K562 (cell line): ENCODE measurements around the gene FGF1. TPM values are rescaled to one million over a fixed set of nuclear protein-coding genes. Genes with fewer than 3 reads are reported as not detected.

Experiments used
- RAD21 ChIP-seq, 2 experiments: fragments of 250-450 bp in 1 of 2; fragments of 450-650 bp in 1 of 2; sonication (Bioruptor Pico) in 1 of 2; formaldehyde crosslinking in 1 of 2; IDR thresholded peaks in 1 of 2; conservative IDR thresholded peaks in 1 of 2; 2 replicates each; pipeline versions ENCODE4 v1.4.0 to v1.8.0; 2020 to 2022; ENCODE audit warnings: mild to moderate bottlenecking in 2 of 2, moderate library complexity in 1 of 2
- RBM34 ChIP-seq: fragments of 200-400 bp; formaldehyde crosslinking; IDR thresholded peaks from 2 replicates; pipeline ENCODE4 v1.6.1; 2018; ENCODE audit warnings: low read length, borderline replicate concordance; ENCODE audit not compliant: insufficient read depth
- SMC3 ChIP-seq: conservative IDR thresholded peaks from 2 replicates; pipeline ENCODE4 v1.6.1; 2011; ENCODE audit warnings: low read depth, low read length, improper control_type of control experiment; ENCODE audit not compliant: insufficient read depth
- polyA plus RNA-seq, 8 experiments: library from polyadenylated mRNA; depleted of rRNA in 4 of 8; stranded (reverse) in 5 of 8; unstranded in 3 of 8; fragments of >200 nt; fragmentation: Nextera tagmentation in 2 of 8; fragmentation: Illumina TruSeq in 1 of 8; extraction: Ambion mirVana in 2 of 8; extraction: Trizol in 1 of 8; gene quantifications; 2 replicates each; pipeline versions ENCODE4 v1.2.1 to v1.2.3, GENCODE V29; 2011 to 2014; ENCODE audit warnings: inconsistent platforms in 1 of 8, missing spikeins in 1 of 8
- total RNA-seq, 7 experiments: library from RNA; depleted of rRNA in 6 of 7; stranded (reverse); fragments of >200 nt in 6 of 7; fragmentation: Illumina TruSeq in 2 of 7; extraction: Trizol in 2 of 7; gene quantifications; 2 replicates each; pipeline versions ENCODE4 v1.2.1 to v1.2.3, GENCODE V29; 2011 to 2021; ENCODE audit warnings: low replicate concordance in 1 of 7
- TF ChIP-seq, protein P1 (sequence below), 2 experiments: fragments of 450-650 bp in 1 of 2; sonication (generic) in 1 of 2; formaldehyde crosslinking in 1 of 2; IDR thresholded peaks; 2 replicates each; pipeline versions ENCODE4 v1.7.1 to v1.9.0; 2016 to 2022; ENCODE audit warnings: inconsistent platforms in 1 of 2, mild to moderate bottlenecking in 1 of 2, missing genetic modification reagents in 1 of 2
- TF ChIP-seq, protein P2 (sequence below): fragments of 250-450 bp; sonication (Bioruptor Pico); IDR thresholded peaks from 2 replicates; pipeline ENCODE4 v1.4.0; 2020; ENCODE audit warnings: mild to moderate bottlenecking, moderate library complexity
- TF ChIP-seq, protein P3 (sequence below): fragments of 450-650 bp; formaldehyde crosslinking; conservative IDR thresholded peaks from 2 replicates; pipeline ENCODE4 v1.4.0; 2022; ENCODE audit warnings: mild to moderate bottlenecking, missing genetic modification characterization
- TF ChIP-seq, protein P4 (sequence below), 2 experiments: IDR thresholded peaks; 2 replicates each; pipeline ENCODE4 v1.6.1; 2012; ENCODE audit warnings: improper control_type of control experiment in 2 of 2, low read depth in 2 of 2, low read length in 2 of 2, borderline replicate concordance in 1 of 2

The FGF1 gene
- total and polyA plus RNA-seq, 9 of the 15 experiments (the other 6 are each of a cell fraction or from before 2014, with no cell fraction given): not detected

DNA sequence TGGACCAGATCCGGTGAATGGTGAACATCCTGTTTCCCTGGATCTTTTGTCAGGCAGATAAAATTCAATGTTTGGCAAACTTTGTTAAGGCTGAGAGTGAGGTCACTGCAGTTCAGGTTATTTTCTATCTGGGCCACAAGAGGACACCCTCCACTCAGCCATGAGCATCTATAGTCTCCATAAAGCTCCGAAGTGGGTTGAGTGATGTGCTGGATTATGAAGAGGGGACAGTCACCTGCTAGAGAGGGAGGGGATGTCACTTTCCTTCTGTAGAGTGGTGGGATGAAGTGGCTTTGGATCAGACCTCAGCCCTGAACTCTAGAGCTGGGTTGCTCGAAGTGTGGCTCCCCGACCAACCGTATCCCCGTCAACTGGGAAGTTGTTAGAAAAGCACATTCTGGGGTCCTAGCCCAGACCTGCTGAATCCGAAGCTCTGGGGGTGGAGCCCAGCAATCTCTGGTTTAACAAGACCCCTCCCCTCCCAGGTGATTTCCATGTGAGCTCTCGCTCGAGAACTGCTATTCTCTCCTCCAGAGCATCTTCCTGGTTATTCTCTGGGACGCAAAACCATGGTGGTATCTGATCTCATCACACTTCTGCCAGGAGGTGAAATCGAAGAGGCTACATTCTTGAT is 31.8 kb upstream of the FGF1 start (continued):
- TF ChIP-seq, protein P1, sequence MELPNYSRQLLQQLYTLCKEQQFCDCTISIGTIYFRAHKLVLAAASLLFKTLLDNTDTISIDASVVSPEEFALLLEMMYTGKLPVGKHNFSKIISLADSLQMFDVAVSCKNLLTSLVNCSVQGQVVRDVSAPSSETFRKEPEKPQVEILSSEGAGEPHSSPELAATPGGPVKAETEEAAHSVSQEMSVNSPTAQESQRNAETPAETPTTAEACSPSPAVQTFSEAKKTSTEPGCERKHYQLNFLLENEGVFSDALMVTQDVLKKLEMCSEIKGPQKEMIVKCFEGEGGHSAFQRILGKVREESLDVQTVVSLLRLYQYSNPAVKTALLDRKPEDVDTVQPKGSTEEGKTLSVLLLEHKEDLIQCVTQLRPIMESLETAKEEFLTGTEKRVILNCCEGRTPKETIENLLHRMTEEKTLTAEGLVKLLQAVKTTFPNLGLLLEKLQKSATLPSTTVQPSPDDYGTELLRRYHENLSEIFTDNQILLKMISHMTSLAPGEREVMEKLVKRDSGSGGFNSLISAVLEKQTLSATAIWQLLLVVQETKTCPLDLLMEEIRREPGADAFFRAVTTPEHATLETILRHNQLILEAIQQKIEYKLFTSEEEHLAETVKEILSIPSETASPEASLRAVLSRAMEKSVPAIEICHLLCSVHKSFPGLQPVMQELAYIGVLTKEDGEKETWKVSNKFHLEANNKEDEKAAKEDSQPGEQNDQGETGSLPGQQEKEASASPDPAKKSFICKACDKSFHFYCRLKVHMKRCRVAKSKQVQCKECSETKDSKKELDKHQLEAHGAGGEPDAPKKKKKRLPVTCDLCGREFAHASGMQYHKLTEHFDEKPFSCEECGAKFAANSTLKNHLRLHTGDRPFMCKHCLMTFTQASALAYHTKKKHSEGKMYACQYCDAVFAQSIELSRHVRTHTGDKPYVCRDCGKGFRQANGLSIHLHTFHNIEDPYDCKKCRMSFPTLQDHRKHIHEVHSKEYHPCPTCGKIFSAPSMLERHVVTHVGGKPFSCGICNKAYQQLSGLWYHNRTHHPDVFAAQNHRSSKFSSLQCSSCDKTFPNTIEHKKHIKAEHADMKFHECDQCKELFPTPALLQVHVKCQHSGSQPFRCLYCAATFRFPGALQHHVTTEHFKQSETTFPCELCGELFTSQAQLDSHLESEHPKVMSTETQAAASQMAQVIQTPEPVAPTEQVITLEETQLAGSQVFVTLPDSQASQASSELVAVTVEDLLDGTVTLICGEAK (IDR thresholded peaks at IDR 0.05): peak; percentile 60; the same call in 1 of the 2 replicates
- TF ChIP-seq, protein P1 (CRISPR knock-in tag; IDR thresholded peaks at IDR 0.05): no peak
- TF ChIP-seq, protein P2, sequence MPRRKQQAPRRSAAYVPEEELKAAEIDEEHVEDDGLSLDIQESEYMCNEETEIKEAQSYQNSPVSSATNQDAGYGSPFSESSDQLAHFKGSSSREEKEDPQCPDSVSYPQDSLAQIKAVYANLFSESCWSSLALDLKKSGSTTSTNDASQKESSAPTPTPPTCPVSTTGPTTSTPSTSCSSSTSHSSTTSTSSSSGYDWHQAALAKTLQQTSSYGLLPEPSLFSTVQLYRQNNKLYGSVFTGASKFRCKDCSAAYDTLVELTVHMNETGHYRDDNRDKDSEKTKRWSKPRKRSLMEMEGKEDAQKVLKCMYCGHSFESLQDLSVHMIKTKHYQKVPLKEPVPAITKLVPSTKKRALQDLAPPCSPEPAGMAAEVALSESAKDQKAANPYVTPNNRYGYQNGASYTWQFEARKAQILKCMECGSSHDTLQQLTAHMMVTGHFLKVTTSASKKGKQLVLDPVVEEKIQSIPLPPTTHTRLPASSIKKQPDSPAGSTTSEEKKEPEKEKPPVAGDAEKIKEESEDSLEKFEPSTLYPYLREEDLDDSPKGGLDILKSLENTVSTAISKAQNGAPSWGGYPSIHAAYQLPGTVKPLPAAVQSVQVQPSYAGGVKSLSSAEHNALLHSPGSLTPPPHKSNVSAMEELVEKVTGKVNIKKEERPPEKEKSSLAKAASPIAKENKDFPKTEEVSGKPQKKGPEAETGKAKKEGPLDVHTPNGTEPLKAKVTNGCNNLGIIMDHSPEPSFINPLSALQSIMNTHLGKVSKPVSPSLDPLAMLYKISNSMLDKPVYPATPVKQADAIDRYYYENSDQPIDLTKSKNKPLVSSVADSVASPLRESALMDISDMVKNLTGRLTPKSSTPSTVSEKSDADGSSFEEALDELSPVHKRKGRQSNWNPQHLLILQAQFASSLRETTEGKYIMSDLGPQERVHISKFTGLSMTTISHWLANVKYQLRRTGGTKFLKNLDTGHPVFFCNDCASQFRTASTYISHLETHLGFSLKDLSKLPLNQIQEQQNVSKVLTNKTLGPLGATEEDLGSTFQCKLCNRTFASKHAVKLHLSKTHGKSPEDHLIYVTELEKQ: no peak
- TF ChIP-seq RAD21 (CRISPR knock-in tag; conservative IDR thresholded peaks at IDR 0.05 in 1 of 2, IDR thresholded peaks at IDR 0.05 in 1 of 2): peak; percentile 92 to 94
- no peak for TF ChIP-seq RBM34
- TF ChIP-seq, protein P3, sequence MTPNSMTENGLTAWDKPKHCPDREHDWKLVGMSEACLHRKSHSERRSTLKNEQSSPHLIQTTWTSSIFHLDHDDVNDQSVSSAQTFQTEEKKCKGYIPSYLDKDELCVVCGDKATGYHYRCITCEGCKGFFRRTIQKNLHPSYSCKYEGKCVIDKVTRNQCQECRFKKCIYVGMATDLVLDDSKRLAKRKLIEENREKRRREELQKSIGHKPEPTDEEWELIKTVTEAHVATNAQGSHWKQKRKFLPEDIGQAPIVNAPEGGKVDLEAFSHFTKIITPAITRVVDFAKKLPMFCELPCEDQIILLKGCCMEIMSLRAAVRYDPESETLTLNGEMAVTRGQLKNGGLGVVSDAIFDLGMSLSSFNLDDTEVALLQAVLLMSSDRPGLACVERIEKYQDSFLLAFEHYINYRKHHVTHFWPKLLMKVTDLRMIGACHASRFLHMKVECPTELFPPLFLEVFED (CRISPR knock-in tag): 0 out of 2 replicates have a peak, but pooled peaks have one; percentile 12
- TF ChIP-seq SMC3: peak; percentile 36; the same call in 1 of the 2 replicates
- TF ChIP-seq, protein P4, sequence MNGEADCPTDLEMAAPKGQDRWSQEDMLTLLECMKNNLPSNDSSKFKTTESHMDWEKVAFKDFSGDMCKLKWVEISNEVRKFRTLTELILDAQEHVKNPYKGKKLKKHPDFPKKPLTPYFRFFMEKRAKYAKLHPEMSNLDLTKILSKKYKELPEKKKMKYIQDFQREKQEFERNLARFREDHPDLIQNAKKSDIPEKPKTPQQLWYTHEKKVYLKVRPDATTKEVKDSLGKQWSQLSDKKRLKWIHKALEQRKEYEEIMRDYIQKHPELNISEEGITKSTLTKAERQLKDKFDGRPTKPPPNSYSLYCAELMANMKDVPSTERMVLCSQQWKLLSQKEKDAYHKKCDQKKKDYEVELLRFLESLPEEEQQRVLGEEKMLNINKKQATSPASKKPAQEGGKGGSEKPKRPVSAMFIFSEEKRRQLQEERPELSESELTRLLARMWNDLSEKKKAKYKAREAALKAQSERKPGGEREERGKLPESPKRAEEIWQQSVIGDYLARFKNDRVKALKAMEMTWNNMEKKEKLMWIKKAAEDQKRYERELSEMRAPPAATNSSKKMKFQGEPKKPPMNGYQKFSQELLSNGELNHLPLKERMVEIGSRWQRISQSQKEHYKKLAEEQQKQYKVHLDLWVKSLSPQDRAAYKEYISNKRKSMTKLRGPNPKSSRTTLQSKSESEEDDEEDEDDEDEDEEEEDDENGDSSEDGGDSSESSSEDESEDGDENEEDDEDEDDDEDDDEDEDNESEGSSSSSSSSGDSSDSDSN (IDR thresholded peaks at IDR 0.05; ENCODE audit: borderline replicate concordance in 1 of 2, low read depth in 2 of 2, low read length in 2 of 2): no peak
